ENCODE measurements around the gene EIF2D. TPM values are rescaled to one million over a fixed set of nuclear protein-coding genes. Genes with fewer than 3 reads are reported as not detected.

The EIF2D gene
- total and polyA plus RNA-seq, 9 of the 15 experiments (the other 6 are each of a cell fraction or from before 2014, with no cell fraction given), result 81.1 to 138 (median 93.9) TPM

- intact Hi-C loops (cut with micrococcal nuclease), result no loop called here
- H3K9me1 ChIP-seq (ENCODE audit: control insufficient read depth, insufficient read depth, low read length), result no peaks in the 10 kb centered on the region
- ATAC-seq (no peak), FAIRE-seq (no peak), DNase-seq (ENCODE audit: extremely low read depth in 1 of 4, low spot score in 3 of 4) (no peak)
- H3K4me1 ChIP-seq (replicated peaks in 1 of 2; ENCODE audit: control insufficient read depth in 2 of 2, insufficient read depth in 2 of 2, low read length in 2 of 2), result peaks cover 0 to 14% of the 10 kb centered on the region in 2 experiments; a peak in 3 of 5 replicates
- no peak overlapping the region for H3K4me2 ChIP-seq (ENCODE audit: insufficient read depth, low read length)
- in situ Hi-C loops (cut with MboI), result loop anchor here (25.0 kb wide), 1 partner anchor 426 kb away; no protein-coding TSS in a partner anchor
- H3K79me2 ChIP-seq (ENCODE audit: control insufficient read depth, insufficient read depth, low read length), result no peaks in the 10 kb centered on the region
- BruUV-seq (replicated peaks), result TSS peak; percentile 31
- no peak overlapping the region for H2AFZ ChIP-seq (ENCODE audit: low read depth, low read length)
- H3K9me3 ChIP-seq (replicated peaks; ENCODE audit: control insufficient read depth, insufficient read depth, low read depth, low read length), result no peaks in the 10 kb centered on the region
- no peak overlapping the region for H3K27ac ChIP-seq (ENCODE audit: extremely low read depth, low read depth, low read length)
- no peak overlapping the region for H3K9ac ChIP-seq (ENCODE audit: insufficient read depth in 1 of 2, low read depth in 2 of 2, low read length in 2 of 2)
- H4K20me1 ChIP-seq (replicated peaks; ENCODE audit: control insufficient read depth, insufficient read depth, low read length), result peaks cover 3% of the 10 kb centered on the region; the same call in 1 of the 2 replicates
- ChIA-PET POLR2A (interaction anchor here (0.6 to 1.1 kb wide), 2 partner anchors 44 to 102 kb away, joined by 3 read pairs; no protein-coding TSS in a partner anchor), CTCF (ENCODE audit: low intra/inter-chr PET ratio) (interaction anchor here (1.2 kb wide), 1 partner anchor 99 kb away, joined by 4 read pairs; no protein-coding TSS in a partner anchor)
- no peak overlapping the region for H3K4me3 ChIP-seq
- H3K36me3 ChIP-seq (ENCODE audit: control insufficient read depth, insufficient read depth, low read length), result peaks cover 96% of the 10 kb centered on the region
- no peaks in the 10 kb centered on the region for H3K27me3 ChIP-seq (ENCODE audit: control insufficient read depth in 2 of 2, insufficient read depth in 2 of 2, low read length in 2 of 2)
- WGBS (ENCODE audit: insufficient coverage, low coverage, missing lambda C conversion rate), result 70% methylated on average over 6 of the region's 6 CpGs
- TF ChIP-seq RFX7 (CRISPR knock-in tag; IDR thresholded peaks at IDR 0.05) (no peak), PBX2 (CRISPR knock-in tag; IDR thresholded peaks at IDR 0.05; ENCODE audit: low read depth) (no peak), PBX2 (tag; conservative IDR thresholded peaks at IDR 0.05; ENCODE audit: low read depth) (no peak), ZKSCAN3 (CRISPR knock-in tag; IDR thresholded peaks at IDR 0.05) (no peak), SNRNP70 (optimal IDR thresholded peaks at IDR 0.05; ENCODE audit: low read depth, low read length) (no peak), ELF2 (CRISPR knock-in tag; IDR thresholded peaks at IDR 0.05) (no peak), REST (IDR thresholded peaks at IDR 0.05; ENCODE audit: borderline replicate concordance) (no peak), REST (CRISPR knock-in tag; IDR thresholded peaks at IDR 0.05; ENCODE audit: low read depth) (no peak), EGR1 (conservative IDR thresholded peaks at IDR 0.05) (no peak)
- TF ChIP-seq, protein P1, sequence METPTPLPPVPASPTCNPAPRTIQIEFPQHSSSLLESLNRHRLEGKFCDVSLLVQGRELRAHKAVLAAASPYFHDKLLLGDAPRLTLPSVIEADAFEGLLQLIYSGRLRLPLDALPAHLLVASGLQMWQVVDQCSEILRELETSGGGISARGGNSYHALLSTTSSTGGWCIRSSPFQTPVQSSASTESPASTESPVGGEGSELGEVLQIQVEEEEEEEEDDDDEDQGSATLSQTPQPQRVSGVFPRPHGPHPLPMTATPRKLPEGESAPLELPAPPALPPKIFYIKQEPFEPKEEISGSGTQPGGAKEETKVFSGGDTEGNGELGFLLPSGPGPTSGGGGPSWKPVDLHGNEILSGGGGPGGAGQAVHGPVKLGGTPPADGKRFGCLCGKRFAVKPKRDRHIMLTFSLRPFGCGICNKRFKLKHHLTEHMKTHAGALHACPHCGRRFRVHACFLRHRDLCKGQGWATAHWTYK (CRISPR knock-in tag; IDR thresholded peaks at IDR 0.05), result no peak
Observed at GRCh38 chr1:206588492-206588891, 23.8 kb downstream of the EIF2D start.
